ENCODE data around the gene MRGPRX2. TPM values are rescaled to one million over a fixed set of nuclear protein-coding genes. Genes with fewer than 3 reads are reported as not detected.

Gene MRGPRX2
- total RNA-seq, 5 donors from 2014 or later (not counting 1 experiment from before 2014, with no cell fraction given) = not detected

DNA sequence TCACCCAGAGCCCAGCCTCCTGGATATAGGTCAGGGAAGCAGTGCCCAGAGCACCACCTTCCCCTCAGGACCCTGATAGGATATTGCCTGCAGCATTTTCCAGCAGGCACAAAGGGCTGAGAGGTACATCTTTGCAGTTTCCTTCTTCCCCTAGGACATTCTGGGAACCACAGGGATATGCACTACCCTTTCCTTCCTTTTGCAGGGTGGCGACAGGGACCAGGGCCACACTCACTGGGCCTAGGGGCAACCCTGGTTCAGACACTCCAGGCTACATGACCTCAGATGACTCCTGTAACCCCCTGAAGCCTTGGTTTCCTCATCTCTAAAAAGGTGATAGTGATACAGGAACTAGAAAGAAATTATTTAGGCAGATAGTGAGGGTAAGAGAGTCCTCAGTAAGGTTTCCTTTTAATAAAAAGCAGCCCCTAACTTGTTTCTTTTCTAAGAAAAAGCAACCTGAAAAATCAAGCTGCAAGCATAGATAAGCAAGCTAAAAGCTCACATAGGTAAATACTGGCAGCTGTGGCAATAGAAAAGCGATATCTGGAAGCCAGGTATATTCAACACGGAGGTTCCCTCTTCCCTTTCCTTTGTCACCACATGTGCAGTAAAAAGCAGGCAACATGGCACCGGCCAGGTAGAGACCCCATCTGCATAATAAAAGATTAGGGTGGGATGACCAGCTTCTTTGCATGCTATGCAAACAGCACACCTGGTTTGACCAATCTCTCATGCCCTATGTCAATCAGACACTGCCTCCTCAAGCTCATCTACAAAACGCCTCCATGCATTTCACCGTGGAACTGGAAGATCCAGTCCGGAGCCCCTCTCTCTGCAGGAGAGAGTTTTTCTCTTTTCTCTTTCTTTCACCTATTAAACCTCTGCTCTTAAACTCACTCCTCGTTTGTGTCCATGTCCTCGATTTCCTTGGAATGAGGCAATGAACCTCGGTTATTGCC, 13.2 kb upstream of the MRGPRX2 start:
- ChIA-PET CTCF (interaction anchor here (0.5 to 1.7 kb wide), 6 partner anchors 9 to 772 kb away, joined by 3 to 4 read pairs (median 3); no protein-coding TSS in a partner anchor), POLR2A (no interaction called here)
- peaks cover 0 to 4% of the 10 kb centered on the region in 2 experiments for H3K4me1 ChIP-seq (ENCODE audit: control insufficient read depth in 1 of 2, extremely low read depth in 1 of 2, insufficient read depth in 2 of 2, low read length in 2 of 2)
- no CpG with 5 or more reads among the region's 10 CpGs for WGBS (ENCODE audit: insufficient coverage)
- H3K27me3 ChIP-seq (replicated peaks in 1 of 2; ENCODE audit: control insufficient read depth in 2 of 2, extremely low read depth in 1 of 2, insufficient read depth in 2 of 2, low read length in 1 of 2) = peaks cover 0 to 10% of the 10 kb centered on the region in 2 experiments
- Mint-ChIP-seq H3K36me3 (no peaks in the 10 kb centered on the region), H3K9me3 (peaks cover 6 to 12% (median 11%) of the 10 kb centered on the region in 3 donors), H3K4me3 (no peak overlapping the region), H3K27ac (no peak overlapping the region), H3K4me1 (peaks cover 0 to 12% (median 7%) of the 10 kb centered on the region in 3 donors), H3K27me3 (peaks cover 14 to 16% of the 10 kb centered on the region in 2 donors)
- DNase-seq (no peak), ATAC-seq (replicated peaks in 1 of 4) (no peak)
- H3K36me3 ChIP-seq (ENCODE audit: control insufficient read depth in 2 of 2, extremely low read depth in 1 of 2, insufficient read depth in 1 of 2, low read length in 1 of 2) = no peaks in the 10 kb centered on the region
- no peak overlapping the region for H3K4me3 ChIP-seq (ENCODE audit: control insufficient read depth in 1 of 2, extremely low read depth in 1 of 2, low read length in 1 of 2)
- no peak overlapping the region for H3K27ac ChIP-seq (ENCODE audit: low read length)
- H3K9me3 ChIP-seq = no peaks in the 10 kb centered on the region

DNA sequence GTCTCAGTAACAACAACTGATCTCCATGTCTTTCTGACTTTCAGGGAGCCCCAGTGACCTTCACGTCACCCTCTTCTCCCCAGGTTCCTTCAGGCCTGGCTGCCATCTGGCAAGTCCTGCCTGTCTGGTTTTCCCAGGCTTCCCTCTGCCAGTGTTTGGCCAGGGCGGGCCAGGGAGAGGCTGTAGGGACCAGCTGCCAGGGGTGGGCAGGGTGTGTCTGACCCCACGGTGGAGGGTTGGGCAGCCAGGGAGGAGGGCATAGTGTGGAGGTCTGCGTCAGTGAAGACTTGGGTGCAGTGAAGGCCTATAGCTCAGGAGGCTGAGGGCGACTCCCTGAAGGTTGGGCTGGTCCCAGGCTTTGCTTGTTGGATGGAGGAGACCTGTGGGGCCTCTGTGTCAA, 11.9 kb upstream of the MRGPRX2 start:
- Histone ChIP-seq H3K9me3 (no peaks in the 10 kb centered on the region), H3K36me3 (ENCODE audit: control insufficient read depth in 2 of 2, extremely low read depth in 1 of 2, insufficient read depth in 1 of 2, low read length in 1 of 2) (no peaks in the 10 kb centered on the region), H3K27ac (ENCODE audit: low read length) (no peak overlapping the region), H3K27me3 (replicated peaks in 1 of 2; ENCODE audit: control insufficient read depth in 2 of 2, extremely low read depth in 1 of 2, insufficient read depth in 2 of 2, low read length in 1 of 2) (peaks cover 0 to 10% of the 10 kb centered on the region in 2 experiments), H3K4me3 (ENCODE audit: control insufficient read depth in 1 of 2, extremely low read depth in 1 of 2, low read length in 1 of 2) (no peak overlapping the region), H3K4me1 (ENCODE audit: control insufficient read depth in 1 of 2, extremely low read depth in 1 of 2, insufficient read depth in 2 of 2, low read length in 2 of 2) (peaks cover 0 to 4% of the 10 kb centered on the region in 2 experiments)
- ATAC-seq (replicated peaks in 1 of 4) (no peak), DNase-seq (no peak)
- no peak overlapping the region for H3K27ac Mint-ChIP-seq
- H3K36me3 Mint-ChIP-seq = no peaks in the 10 kb centered on the region
- ChIA-PET CTCF (interaction anchor here in 1 of 2 donors (1.2 kb wide), 1 partner anchor 12 kb away, joined by 3 read pairs; the partner anchor contains the start of gene MRGPRX2), POLR2A (no interaction called here)
- peaks cover 6 to 17% (median 14%) of the 10 kb centered on the region in 3 donors for H3K9me3 Mint-ChIP-seq
- H3K4me3 Mint-ChIP-seq = no peak overlapping the region
- H3K4me1 Mint-ChIP-seq = peaks cover 0 to 12% (median 7%) of the 10 kb centered on the region in 3 donors
- H3K27me3 Mint-ChIP-seq = peaks cover 16 to 21% of the 10 kb centered on the region in 2 donors
- WGBS (ENCODE audit: insufficient coverage) = 91% methylated on average over 5 of the region's 5 CpGs

DNA sequence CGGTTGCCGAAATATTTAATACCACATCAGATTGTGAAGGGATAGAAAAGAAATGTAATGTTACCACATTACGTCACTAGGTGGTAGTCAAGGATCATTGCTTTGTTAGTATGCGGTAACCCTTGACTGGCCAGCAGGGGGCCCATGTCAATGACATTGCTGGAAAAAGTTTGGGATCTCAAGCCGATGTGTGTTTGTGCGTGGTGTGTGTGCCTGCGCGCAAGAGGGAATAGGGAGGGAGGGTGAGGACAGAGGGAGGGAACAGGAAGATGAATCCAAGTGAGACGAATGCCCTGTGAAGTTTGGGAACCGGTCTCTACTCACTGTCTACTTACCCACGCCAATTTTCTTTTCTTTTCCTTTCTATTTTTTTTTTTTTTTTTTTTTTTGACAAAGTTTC, 10.7 kb upstream of the MRGPRX2 start:
- DNase-seq (peak in 31 of 35 experiments; percentile 4 to 78 (median 27)), ATAC-seq (replicated peaks in 1 of 4) (peak; percentile 73 to 87 (median 81))
- peaks cover 0 to 8% (median 7%) of the 10 kb centered on the region in 3 donors for H3K4me1 Mint-ChIP-seq
- no peaks in the 10 kb centered on the region for H3K36me3 Mint-ChIP-seq
- 3% methylated on average over 6 of the region's 11 CpGs for WGBS (ENCODE audit: insufficient coverage)
- peak overlapping the region in 2 of 3 donors; percentile 12 to 38 for H3K4me3 Mint-ChIP-seq
- H3K27me3 ChIP-seq (replicated peaks in 1 of 2; ENCODE audit: control insufficient read depth in 2 of 2, extremely low read depth in 1 of 2, insufficient read depth in 2 of 2, low read length in 1 of 2) = peaks cover 0 to 10% of the 10 kb centered on the region in 2 experiments
- no peak overlapping the region for H3K4me3 ChIP-seq (ENCODE audit: control insufficient read depth in 1 of 2, extremely low read depth in 1 of 2, low read length in 1 of 2)
- H3K9me3 ChIP-seq = no peaks in the 10 kb centered on the region
- peaks cover 0 to 4% of the 10 kb centered on the region in 2 experiments for H3K4me1 ChIP-seq (ENCODE audit: control insufficient read depth in 1 of 2, extremely low read depth in 1 of 2, insufficient read depth in 2 of 2, low read length in 2 of 2)
- H3K27ac Mint-ChIP-seq = no peak overlapping the region
- H3K27ac ChIP-seq (ENCODE audit: low read length) = no peak overlapping the region
- ChIA-PET POLR2A (interaction anchor here in 1 of 2 donors (0.6 to 0.7 kb wide), 2 partner anchors 164 to 1301 kb away, joined by 4 to 11 read pairs; no protein-coding TSS in a partner anchor), CTCF (interaction anchor here (0.6 to 1.8 kb wide), 26 partner anchors 8 to 1260 kb away, joined by 3 to 11 read pairs (median 4); partner anchors contain the start of genes ZDHHC13 (in 2 of the 2), MRGPRX2 (in 1 of the 2) and UEVLD (in 1 of the 2))
- H3K36me3 ChIP-seq (ENCODE audit: control insufficient read depth in 2 of 2, extremely low read depth in 1 of 2, insufficient read depth in 1 of 2, low read length in 1 of 2) = no peaks in the 10 kb centered on the region
- peaks cover 21 to 27% of the 10 kb centered on the region in 2 donors for H3K27me3 Mint-ChIP-seq
- H3K9me3 Mint-ChIP-seq = peaks cover 6 to 17% (median 14%) of the 10 kb centered on the region in 3 donors

DNA sequence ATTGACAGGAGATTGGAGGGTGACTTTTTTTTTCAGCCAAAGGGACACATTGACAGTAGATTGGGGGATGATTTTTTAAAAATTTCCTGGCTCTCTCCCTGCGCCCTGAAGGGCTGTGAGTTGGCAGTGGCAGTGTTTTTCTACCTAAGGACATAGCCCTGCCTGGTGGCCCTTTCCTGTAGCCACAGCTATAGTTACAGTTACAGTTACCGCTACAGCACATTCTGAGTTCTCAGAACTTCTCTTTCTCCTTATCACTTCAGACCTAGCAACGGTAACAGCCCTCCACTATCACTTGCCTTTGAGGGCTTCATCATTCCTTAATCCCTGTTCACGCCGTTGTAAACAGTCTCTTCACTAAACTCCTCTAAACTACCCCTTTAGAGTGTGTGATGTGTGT, 684 bp downstream of the MRGPRX2 start:
- WGBS (ENCODE audit: insufficient coverage) = 57% methylated on average over 2 of the region's 5 CpGs
- Mint-ChIP-seq H3K27ac (peak overlapping the region in 1 of 2 donors; percentile 50), H3K36me3 (no peaks in the 10 kb centered on the region), H3K4me3 (no peak overlapping the region), H3K9me3 (no peaks in the 10 kb centered on the region), H3K27me3 (peaks cover 7% of the 10 kb centered on the region in 2 donors), H3K4me1 (peaks cover 19 to 27% (median 23%) of the 10 kb centered on the region in 3 donors)
- H3K4me1 ChIP-seq (ENCODE audit: control insufficient read depth in 1 of 2, extremely low read depth in 1 of 2, insufficient read depth in 2 of 2, low read length in 2 of 2) = peaks cover 8 to 10% of the 10 kb centered on the region in 2 experiments
- no peak overlapping the region for H3K4me3 ChIP-seq (ENCODE audit: control insufficient read depth in 1 of 2, extremely low read depth in 1 of 2, low read length in 1 of 2)
- no peak overlapping the region for H3K27ac ChIP-seq (ENCODE audit: low read length)
- H3K36me3 ChIP-seq (ENCODE audit: control insufficient read depth in 2 of 2, extremely low read depth in 1 of 2, insufficient read depth in 1 of 2, low read length in 1 of 2) = no peaks in the 10 kb centered on the region
- CTCF ChIA-PET = interaction anchor here in 1 of 2 donors (1.1 kb wide), 1 partner anchor 11 kb away, joined by 4 read pairs; no protein-coding TSS in a partner anchor
- no peaks in the 10 kb centered on the region for H3K9me3 ChIP-seq
- H3K27me3 ChIP-seq (replicated peaks in 1 of 2; ENCODE audit: control insufficient read depth in 2 of 2, extremely low read depth in 1 of 2, insufficient read depth in 2 of 2, low read length in 1 of 2) = no peaks in the 10 kb centered on the region
- no peak for ATAC-seq (replicated peaks in 1 of 4)
- DNase-seq = no peak
- POLR2A ChIA-PET = no interaction called here

DNA sequence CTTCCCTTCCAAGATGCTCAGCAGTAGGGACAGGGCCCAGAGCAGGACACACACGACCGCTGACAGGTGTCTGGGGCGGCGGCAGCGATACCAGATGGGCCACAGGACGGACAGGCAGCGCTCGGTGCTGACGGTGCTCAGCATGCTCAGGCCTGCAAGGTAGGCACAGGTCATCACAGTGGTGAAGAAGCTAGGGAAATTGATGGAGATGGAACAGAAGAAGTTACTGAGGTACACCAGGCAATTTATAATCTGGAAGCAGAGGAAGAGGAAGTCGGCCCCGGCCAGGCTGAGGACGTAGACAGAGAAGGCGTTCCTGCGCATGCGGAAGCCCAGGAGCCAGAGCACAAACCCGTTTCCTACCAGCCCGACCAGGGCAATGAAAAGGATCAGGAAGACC, 4.6 kb downstream of the MRGPRX2 start:
- peaks cover 8 to 14% (median 14%) of the 10 kb centered on the region in 3 donors for H3K4me1 Mint-ChIP-seq
- Histone ChIP-seq H3K9me3 (no peaks in the 10 kb centered on the region), H3K36me3 (ENCODE audit: control insufficient read depth in 2 of 2, extremely low read depth in 1 of 2, insufficient read depth in 1 of 2, low read length in 1 of 2) (no peaks in the 10 kb centered on the region), H3K4me3 (ENCODE audit: control insufficient read depth in 1 of 2, extremely low read depth in 1 of 2, low read length in 1 of 2) (no peak overlapping the region), H3K4me1 (ENCODE audit: control insufficient read depth in 1 of 2, extremely low read depth in 1 of 2, insufficient read depth in 2 of 2, low read length in 2 of 2) (peaks cover 5 to 6% of the 10 kb centered on the region in 2 experiments), H3K27me3 (replicated peaks in 1 of 2; ENCODE audit: control insufficient read depth in 2 of 2, extremely low read depth in 1 of 2, insufficient read depth in 2 of 2, low read length in 1 of 2) (no peaks in the 10 kb centered on the region), H3K27ac (ENCODE audit: low read length) (no peak overlapping the region)
- peaks cover 0 to 9% (median 4%) of the 10 kb centered on the region in 3 donors for H3K9me3 Mint-ChIP-seq
- H3K36me3 Mint-ChIP-seq = no peaks in the 10 kb centered on the region
- H3K27ac Mint-ChIP-seq = no peak overlapping the region
- no peak overlapping the region for H3K4me3 Mint-ChIP-seq
- ChIA-PET POLR2A (no interaction called here), CTCF (no interaction called here)
- no peak for DNase-seq
- ATAC-seq (replicated peaks in 1 of 4) = no peak
- WGBS (ENCODE audit: insufficient coverage) = 87% methylated on average over 17 of the region's 17 CpGs
- H3K27me3 Mint-ChIP-seq = peaks cover 3 to 9% of the 10 kb centered on the region in 2 donors

DNA sequence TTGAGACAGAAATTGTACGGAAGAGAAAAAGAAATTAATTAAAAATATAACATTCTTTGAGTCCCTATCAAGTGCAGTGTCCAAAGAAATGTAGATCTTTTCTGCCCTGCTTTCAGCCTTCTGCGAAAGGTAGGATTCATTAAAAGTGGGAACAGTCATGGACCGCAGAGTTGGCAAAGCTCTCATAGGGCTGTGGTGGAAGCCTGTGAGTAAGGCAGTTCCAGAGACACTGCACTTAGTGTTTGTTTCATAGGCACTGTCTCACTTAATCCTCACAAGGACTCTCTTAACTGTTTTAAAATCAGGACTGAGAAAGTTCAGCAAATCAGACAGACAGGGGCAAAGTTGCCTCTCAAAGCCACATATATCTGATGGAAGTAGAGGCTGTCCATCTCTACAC, 5.5 kb downstream of the MRGPRX2 start:
- Mint-ChIP-seq H3K9me3 (peaks cover 4 to 14% (median 8%) of the 10 kb centered on the region in 3 donors), H3K27ac (no peak overlapping the region), H3K4me1 (peaks cover 0 to 5% (median 5%) of the 10 kb centered on the region in 3 donors), H3K4me3 (no peak overlapping the region), H3K36me3 (no peaks in the 10 kb centered on the region), H3K27me3 (peaks cover 3 to 13% of the 10 kb centered on the region in 2 donors)
- Histone ChIP-seq H3K36me3 (ENCODE audit: control insufficient read depth in 2 of 2, extremely low read depth in 1 of 2, insufficient read depth in 1 of 2, low read length in 1 of 2) (no peaks in the 10 kb centered on the region), H3K27me3 (replicated peaks in 1 of 2; ENCODE audit: control insufficient read depth in 2 of 2, extremely low read depth in 1 of 2, insufficient read depth in 2 of 2, low read length in 1 of 2) (no peaks in the 10 kb centered on the region), H3K4me1 (ENCODE audit: control insufficient read depth in 1 of 2, extremely low read depth in 1 of 2, insufficient read depth in 2 of 2, low read length in 2 of 2) (no peaks in the 10 kb centered on the region), H3K27ac (ENCODE audit: low read length) (no peak overlapping the region), H3K4me3 (ENCODE audit: control insufficient read depth in 1 of 2, extremely low read depth in 1 of 2, low read length in 1 of 2) (no peak overlapping the region), H3K9me3 (no peaks in the 10 kb centered on the region)
- CTCF ChIA-PET = no interaction called here
- DNase-seq (no peak), ATAC-seq (replicated peaks in 1 of 4) (no peak)
- POLR2A ChIA-PET = no interaction called here
- 100% methylated on average over 1 of the region's 3 CpGs for WGBS (ENCODE audit: insufficient coverage)

All from T-cell (primary cell).